IMR-90 (cell line): ENCODE results near the gene SLC22A6. TPM values are rescaled to one million over a fixed set of nuclear protein-coding genes. Genes with fewer than 3 reads are reported as not detected.

Experiments
- ATAC-seq: fragments of 200-7000 bp; cut with Tn5 transposase; 2 replicates; pipeline ENCODE4 v1.9.1; 2020; ENCODE audit warnings: low read depth, mild to moderate bottlenecking, moderate library complexity
- BruUV-seq: library from RNA; stranded (reverse); fragments of 400-500 nt; replicated peaks from 2 replicates; lab custom pipeline; 2021; lab: Mats Ljungman, UMichigan
- CTCF ChIA-PET: fragments of 300-600 bp; formaldehyde crosslinking; extraction: SDS; loops from one replicate; lab custom pipeline; 2021; ENCODE audit warnings: antibody characterized with exemption; lab: Yijun Ruan, JAX
- POLR2A ChIA-PET: fragments of 300-600 bp; sonication (Branson Sonifier 250); formaldehyde crosslinking; loops from one replicate; lab custom pipeline; 2022; ENCODE audit warnings: antibody characterized with exemption; ENCODE audit not compliant: unreplicated experiment; lab: Charles Lee
- DNase-seq: peaks from one replicate; pipeline ENCODE4 v3.0.0; 2013
- H2AFZ ChIP-seq: replicated peaks from 2 replicates; pipeline ENCODE3; 2013; ENCODE audit warnings: low read length, mild to moderate bottlenecking; ENCODE audit not compliant: poor library complexity
- H2AK5ac ChIP-seq: 2 replicates; pipeline ENCODE4 v1.6.1; 2013; ENCODE audit warnings: low read depth, low read length, inconsistent platforms
- H2AK9ac ChIP-seq: replicated peaks from 2 replicates; pipeline ENCODE3; 2013; ENCODE audit warnings: mild to moderate bottlenecking, low read depth, low read length, moderate library complexity; ENCODE audit not compliant: poor library complexity
- H2BK120ac ChIP-seq: 2 replicates; pipeline ENCODE4 v1.6.1; 2013; ENCODE audit warnings: low read depth, low read length, inconsistent platforms
- H2BK15ac ChIP-seq: 3 replicates; pipeline ENCODE4 v1.6.1; 2013; ENCODE audit warnings: low read depth, low read length, inconsistent platforms
- H2BK20ac ChIP-seq: 2 replicates; pipeline ENCODE4 v1.6.1; 2013; ENCODE audit warnings: low read depth, mild to moderate bottlenecking, inconsistent platforms, low read length, moderate library complexity
- H2BK5ac ChIP-seq: 2 replicates; pipeline ENCODE4 v1.6.1; 2013; ENCODE audit warnings: mild to moderate bottlenecking, low read depth, low read length, inconsistent platforms; ENCODE audit not compliant: poor library complexity, severe bottlenecking
- H3K14ac ChIP-seq: replicated peaks from 2 replicates; pipeline ENCODE4 v1.6.1; 2013; ENCODE audit warnings: low read depth, low read length, inconsistent platforms
- H3K18ac ChIP-seq: 2 replicates; pipeline ENCODE4 v1.6.1; 2013; ENCODE audit warnings: low read depth, low read length, control low read depth
- H3K23ac ChIP-seq: 2 replicates; pipeline ENCODE4 v1.6.1; 2013; ENCODE audit warnings: low read depth, low read length, inconsistent platforms
- H3K27ac ChIP-seq: 2 replicates; pipeline ENCODE4 v1.5.1; 2013; ENCODE audit warnings: mild to moderate bottlenecking, control low read depth, low read length; ENCODE audit not compliant: insufficient read depth
- H3K27me3 ChIP-seq: 2 replicates; pipeline ENCODE4 v1.6.1; 2013; ENCODE audit warnings: low read length; ENCODE audit not compliant: control insufficient read depth, insufficient read depth
- H3K36me3 ChIP-seq: 2 replicates; pipeline ENCODE4 v1.6.1; 2013; ENCODE audit warnings: low read length, mixed read lengths; ENCODE audit not compliant: control insufficient read depth, insufficient read depth
- H3K4ac ChIP-seq: 2 replicates; pipeline ENCODE4 v1.6.1; 2013; ENCODE audit warnings: low read depth, low read length, inconsistent platforms
- H3K4me1 ChIP-seq: 2 replicates; pipeline ENCODE4 v1.6.1; 2013; ENCODE audit warnings: low read length, mixed read lengths; ENCODE audit not compliant: control insufficient read depth, insufficient read depth
- H3K4me2 ChIP-seq: 2 replicates; pipeline ENCODE4 v1.6.1; 2013; ENCODE audit warnings: low read depth, mild to moderate bottlenecking, control low read depth, low read length, moderate library complexity
- H3K4me3 ChIP-seq: 2 replicates; pipeline ENCODE4 v1.5.1; 2013; ENCODE audit warnings: low read depth, mild to moderate bottlenecking, control low read depth, low read length, moderate library complexity; ENCODE audit not compliant: insufficient read depth
- H3K56ac ChIP-seq: 2 replicates; pipeline ENCODE4 v1.6.1; 2013; ENCODE audit warnings: low read length, inconsistent platforms; ENCODE audit not compliant: insufficient read depth; ENCODE audit errors: extremely low read depth
- H3K79me1 ChIP-seq, 2 experiments: 2 replicates each; pipeline ENCODE4 v1.6.1; 2013; ENCODE audit warnings: low read length in 2 of 2, inconsistent platforms in 1 of 2, low read depth in 1 of 2
- H3K9ac ChIP-seq: 2 replicates; pipeline ENCODE4 v1.6.1; 2013; ENCODE audit warnings: low read depth, low read length, control low read depth
- H3K9me1 ChIP-seq: 2 replicates; pipeline ENCODE4 v1.6.1; 2013; ENCODE audit warnings: low read length, inconsistent platforms; ENCODE audit not compliant: insufficient read depth
- H3K9me3 ChIP-seq: 2 replicates; pipeline ENCODE4 v1.6.1; 2013; ENCODE audit warnings: low read length; ENCODE audit not compliant: control insufficient read depth, insufficient read depth
- H4K20me1 ChIP-seq: 2 replicates; pipeline ENCODE4 v1.6.1; 2013; ENCODE audit warnings: low read length, inconsistent platforms; ENCODE audit not compliant: insufficient read depth
- H4K5ac ChIP-seq: 2 replicates; pipeline ENCODE4 v1.6.1; 2013; ENCODE audit warnings: mild to moderate bottlenecking, low read depth, low read length, control low read depth
- H4K8ac ChIP-seq, 2 experiments: 2 replicates each; pipeline ENCODE4 v1.6.1; 2013; ENCODE audit warnings: low read depth in 2 of 2, low read length in 2 of 2, control low read depth in 1 of 2, inconsistent platforms in 1 of 2
- H4K91ac ChIP-seq: 2 replicates; pipeline ENCODE4 v1.6.1; 2013; ENCODE audit warnings: low read depth, low read length, inconsistent platforms; ENCODE audit not compliant: insufficient read depth
- CTCF ChIP-seq: conservative IDR thresholded peaks from 2 replicates; pipeline ENCODE4 v1.5.1; 2012; ENCODE audit warnings: mild to moderate bottlenecking, low read depth, low read length, improper control_type of control experiment
- MAFK ChIP-seq: IDR thresholded peaks from 2 replicates; pipeline ENCODE4 v1.6.1; 2012; ENCODE audit warnings: low read depth, low read length, improper control_type of control experiment
- MXI1 ChIP-seq: IDR thresholded peaks from 2 replicates; pipeline ENCODE4 v1.6.1; 2012; ENCODE audit warnings: low read depth, mild to moderate bottlenecking, low read length, moderate library complexity, borderline replicate concordance
- WGBS, 2 experiments: methylation state at CpG; one replicate each; pipeline versions ENCODE4 v1.1.5 to v1.1.7; 2013; ENCODE audit warnings: missing lambda C conversion rate in 2 of 2; ENCODE audit not compliant: insufficient read length in 1 of 2; ENCODE audit errors: extremely low coverage in 2 of 2; 5-methylcytosine and 5-hydroxymethylcytosine counted together
- dilution Hi-C: fragments of 300-500 bp; cut with HindIII; formaldehyde crosslinking; loops from one replicate; pipeline ENCODE4 v1.14.3; 2018; ENCODE audit warnings: low sequenced_read_pairs; ENCODE audit not compliant: unreplicated experiment
- in situ Hi-C: fragments of 300-500 bp; cut with MboI; formaldehyde crosslinking; loops from 3 replicates; pipeline ENCODE4 v1.14.3; 2019; ENCODE audit warnings: low sequenced_read_pairs, inconsistent platforms, mixed read lengths
- intact Hi-C: fragments of 100-400 bp; cut with micrococcal nuclease; formaldehyde crosslinking; loops from 2 replicates; pipeline ENCODE4 v1.10.0; 2022
- polyA plus RNA-seq, 3 experiments: library from polyadenylated mRNA; depleted of rRNA; stranded (reverse); fragments of >200 nt; gene quantifications; 2 replicates each; pipeline ENCODE4 v1.2.3, GENCODE V29; 2012; ENCODE audit warnings: low replicate concordance in 1 of 3
- total RNA-seq: library from RNA; depleted of rRNA; stranded (reverse); fragments of >200 nt; gene quantifications from 2 replicates; pipeline ENCODE4 v1.2.3, GENCODE V29; 2012

The SLC22A6 gene
- total and polyA plus RNA-seq, 2 of the 4 experiments (the other 2 are of a cell fraction), result not detected

GRCh38 chr11:63010934-63011439, 26.2 kb upstream of the SLC22A6 start:
- Histone ChIP-seq H2AK9ac (no peak overlapping the region), H2AFZ (no peak overlapping the region), H4K5ac (no peak overlapping the region), H4K91ac (no peak overlapping the region), H3K9me1 (no peaks in the 10 kb centered on the region), H3K4me3 (no peak overlapping the region), H3K23ac (no peak overlapping the region), H4K20me1 (no peaks in the 10 kb centered on the region), H2AK5ac (no peak overlapping the region), H3K9me3 (no peaks in the 10 kb centered on the region), H3K4me2 (no peak overlapping the region), H2BK120ac (no peak overlapping the region), H4K8ac (no peak overlapping the region), H2BK20ac (no peak overlapping the region), H3K56ac (no peak overlapping the region), H3K36me3 (no peaks in the 10 kb centered on the region), H3K79me1 (no peaks in the 10 kb centered on the region), H3K18ac (no peak overlapping the region), H2BK15ac (no peak overlapping the region), H3K27me3 (peaks cover 40% of the 10 kb centered on the region), H3K4ac (no peak overlapping the region), H3K9ac (no peak overlapping the region), H3K27ac (no peak overlapping the region), H3K4me1 (no peaks in the 10 kb centered on the region), H3K14ac (no peak overlapping the region), H2BK5ac (no peak overlapping the region)
- dilution Hi-C loops, result no loop called here
- TF ChIP-seq CTCF (no peak), MAFK (no peak), MXI1 (no peak)
- intact Hi-C loops, result no loop called here
- ATAC-seq (no peak), DNase-seq (no peak)
- BruUV-seq, result no TSS peak
- no CpG with 5 or more reads among the region's 5 CpGs for WGBS, 2 experiments
- CTCF ChIA-PET, result interaction anchor here (1.0 kb wide), 1 partner anchor 84 kb away, joined by 3 read pairs; no protein-coding TSS in a partner anchor
- in situ Hi-C loops, result no loop called here
- POLR2A ChIA-PET, result no interaction called here
